HEK293 (cell line): Measurements from ENCODE around the gene CALCOCO1.

Experiments
- BCL11A ChIP-seq: fragments of 450-650 bp; formaldehyde crosslinking; IDR thresholded peaks from 2 replicates; pipeline ENCODE4 v1.5.1; 2016; ENCODE audit warnings: low read depth, missing biosample characterization, missing genetic modification characterization
- HOXD13 ChIP-seq: sonication (generic); formaldehyde crosslinking; IDR thresholded peaks from 2 replicates; pipeline ENCODE4 v1.8.0; 2022; ENCODE audit warnings: missing genetic modification reagents, borderline replicate concordance
- IKZF3 ChIP-seq: fragments of 450-650 bp; IDR thresholded peaks from 2 replicates; pipeline ENCODE4 v1.5.0; 2018; ENCODE audit warnings: missing biosample characterization, mild to moderate bottlenecking, missing genetic modification characterization, moderate library complexity
- MYNN ChIP-seq: fragments of 450-650 bp; formaldehyde crosslinking; IDR thresholded peaks from 2 replicates; pipeline ENCODE4 v1.5.1; 2016; ENCODE audit warnings: missing biosample characterization, missing genetic modification characterization, borderline replicate concordance
- PATZ1 ChIP-seq: fragments of 450-650 bp; formaldehyde crosslinking; IDR thresholded peaks from 2 replicates; pipeline ENCODE4 v1.5.1; 2016; ENCODE audit warnings: missing biosample characterization, missing genetic modification characterization
- PBX3 ChIP-seq: sonication (generic); formaldehyde crosslinking; IDR thresholded peaks from 2 replicates; pipeline ENCODE4 v1.8.1; 2022; ENCODE audit warnings: mild to moderate bottlenecking, moderate library complexity, missing genetic modification reagents
- PRDM1 ChIP-seq: fragments of 450-650 bp; formaldehyde crosslinking; IDR thresholded peaks from 2 replicates; pipeline ENCODE4; 2016; ENCODE audit warnings: missing biosample characterization, missing genetic modification characterization
- REST ChIP-seq: fragments of 450-650 bp; formaldehyde crosslinking; IDR thresholded peaks from 2 replicates; pipeline ENCODE4 v1.5.1; 2016; ENCODE audit warnings: missing biosample characterization, missing genetic modification characterization
- SCRT1 ChIP-seq: fragments of 450-650 bp; formaldehyde crosslinking; IDR thresholded peaks from 2 replicates; pipeline ENCODE4 v1.5.1; 2016; ENCODE audit warnings: missing biosample characterization, missing genetic modification characterization, borderline replicate concordance
- YY2 ChIP-seq: fragments of 450-650 bp; formaldehyde crosslinking; IDR thresholded peaks from 2 replicates; pipeline ENCODE4 v1.5.1; 2016; ENCODE audit warnings: missing biosample characterization, missing genetic modification characterization
- ZBTB1 ChIP-seq: fragments of 450-650 bp; formaldehyde crosslinking; IDR thresholded peaks from 2 replicates; pipeline ENCODE4 v1.5.1; 2016; ENCODE audit warnings: missing biosample characterization, missing genetic modification characterization
- ZBTB7A ChIP-seq: fragments of 450-650 bp; formaldehyde crosslinking; IDR thresholded peaks from 2 replicates; pipeline ENCODE4 v1.5.1; 2016; ENCODE audit warnings: low read depth, missing biosample characterization, missing genetic modification characterization
- ZNF16 ChIP-seq: fragments of 450-650 bp; formaldehyde crosslinking; IDR thresholded peaks from 2 replicates; pipeline ENCODE4 v1.5.1; 2016; ENCODE audit warnings: low read depth, missing biosample characterization, missing genetic modification characterization
- ZNF184 ChIP-seq: fragments of 450-650 bp; IDR thresholded peaks from 2 replicates; pipeline ENCODE4 v1.5.1; 2018; ENCODE audit warnings: missing biosample characterization, mild to moderate bottlenecking, missing genetic modification characterization
- ZNF26 ChIP-seq: fragments of 450-650 bp; formaldehyde crosslinking; IDR thresholded peaks from 2 replicates; pipeline ENCODE4 v1.5.1; 2016; ENCODE audit warnings: missing biosample characterization, missing genetic modification characterization
- ZNF324 ChIP-seq: fragments of 450-650 bp; formaldehyde crosslinking; IDR thresholded peaks from 2 replicates; pipeline ENCODE4 v1.5.1; 2016; ENCODE audit warnings: missing biosample characterization, missing genetic modification characterization
- ZNF341 ChIP-seq: fragments of 450-650 bp; formaldehyde crosslinking; IDR thresholded peaks from 2 replicates; pipeline ENCODE4; 2016; ENCODE audit warnings: low read depth, missing biosample characterization, missing genetic modification characterization
- ZNF416 ChIP-seq: fragments of 450-650 bp; formaldehyde crosslinking; IDR thresholded peaks from 2 replicates; pipeline ENCODE4 v1.5.1; 2016; ENCODE audit warnings: missing biosample characterization, missing genetic modification characterization
- ZNF433 ChIP-seq: fragments of 450-650 bp; formaldehyde crosslinking; IDR thresholded peaks from 2 replicates; pipeline ENCODE4 v1.5.1; 2016; ENCODE audit warnings: missing biosample characterization, missing genetic modification characterization, low read depth
- ZNF518A ChIP-seq: fragments of 450-650 bp; formaldehyde crosslinking; conservative IDR thresholded peaks from 2 replicates; pipeline ENCODE4 v1.5.1; 2016; ENCODE audit warnings: low read depth, missing biosample characterization, missing genetic modification characterization
- ZNF529 ChIP-seq: fragments of 450-650 bp; formaldehyde crosslinking; IDR thresholded peaks from 2 replicates; pipeline ENCODE4 v1.5.1; 2017; ENCODE audit warnings: missing genetic modification characterization, missing biosample characterization; ENCODE audit not compliant: insufficient replicate concordance
- ZNF623 ChIP-seq: fragments of 450-650 bp; formaldehyde crosslinking; IDR thresholded peaks from 2 replicates; pipeline ENCODE4 v1.5.1; 2016; ENCODE audit warnings: missing biosample characterization, missing genetic modification characterization
- ZNF639 ChIP-seq: fragments of 450-650 bp; formaldehyde crosslinking; IDR thresholded peaks from 2 replicates; pipeline ENCODE4 v1.5.1; 2016; ENCODE audit warnings: missing biosample characterization, missing genetic modification characterization
- ZNF747 ChIP-seq: fragments of 450-650 bp; formaldehyde crosslinking; IDR thresholded peaks from 2 replicates; pipeline ENCODE4 v1.5.1; 2016; ENCODE audit warnings: missing biosample characterization, missing genetic modification characterization
- ZNF76 ChIP-seq: fragments of 450-650 bp; formaldehyde crosslinking; IDR thresholded peaks from 2 replicates; pipeline ENCODE4; 2016; ENCODE audit warnings: low read depth, missing biosample characterization, missing genetic modification characterization, borderline replicate concordance
- ZNF830 ChIP-seq: fragments of 450-650 bp; IDR thresholded peaks from 2 replicates; pipeline ENCODE4 v1.5.0; 2018; ENCODE audit warnings: missing biosample characterization, missing genetic modification characterization, low read depth, mild to moderate bottlenecking, moderate library complexity

Gene CALCOCO1

GRCh38 chr12:53676656-53677015, 50.6 kb downstream of the CALCOCO1 start (continued):
- TF ChIP-seq ZNF830 (no peak), ZNF16 (tag by site-specific recombination) (no peak), PRDM1 (peak; percentile 92), ZBTB7A (tag by site-specific recombination) (no peak), ZNF518A (tag by site-specific recombination) (no peak), ZNF184 (no peak), ZNF623 (no peak), ZNF324 (tag by site-specific recombination) (no peak), HOXD13 (no peak), PBX3 (CRISPR knock-in tag) (no peak), BCL11A (tag by site-specific recombination) (no peak), MYNN (tag by site-specific recombination) (no peak), SCRT1 (tag by site-specific recombination) (no peak), ZNF76 (tag by site-specific recombination) (no peak), ZNF747 (no peak), ZNF433 (tag by site-specific recombination) (no peak), ZBTB1 (no peak), ZNF529 (tag by site-specific recombination) (no peak), ZNF639 (tag by site-specific recombination) (0 out of 2 replicates have a peak, but pooled peaks have one; percentile 7), ZNF416 (tag by site-specific recombination) (no peak), YY2 (tag by site-specific recombination) (no peak), PATZ1 (tag by site-specific recombination) (peak; percentile 85), ZNF26 (tag by site-specific recombination) (no peak), ZNF341 (no peak; the same call in 1 of the 2 replicates), IKZF3 (tag by site-specific recombination) (peak; percentile 87), REST (tag by site-specific recombination) (no peak)
